Testis (tissue), 2 donors: Measurements from ENCODE around the gene SLC26A8.

Experiments used
- CTCF ChIP-seq, 3 experiments: fragments of 450-650 bp in 2 of 3; fragments of 200-600 bp in 1 of 3; sonication (generic) in 1 of 3; IDR thresholded peaks; one replicate each; pipeline ENCODE4 v1.5.1; 2016 to 2019; ENCODE audit warnings: antibody characterized with exemption in 3 of 3, mild to moderate bottlenecking in 2 of 3, moderate library complexity in 1 of 3
- POLR2A ChIP-seq: fragments of 450-650 bp; IDR thresholded peaks from one replicate; pipeline ENCODE4 v1.6.1; 2017; ENCODE audit warnings: antibody characterized with exemption, mild to moderate bottlenecking, moderate library complexity

- TF ChIP-seq CTCF (IDR thresholded peaks at IDR 0.05): no peak
- TF ChIP-seq POLR2A: no peak
Measured at GRCh38 chr6:35935469-35935868, 89.0 kb downstream of the SLC26A8 start.
